HG02610 (cell line): Measurements from ENCODE around the gene CERK.
"Not testable (repeated sequence)": the region's sequence is repeated elsewhere in the genome, so short reads cannot be mapped to it uniquely, and the experiment has no call there.

ENCODE experiments used
- ATAC-seq: cut with Tn5 transposase; IDR thresholded peaks from one replicate; pipeline ENCODE4 v1.9.1; 2021; ENCODE audit warnings: mild to moderate bottlenecking, moderate library complexity; ENCODE audit not compliant: unreplicated experiment

Gene CERK

GRCh38 chr22:46652081-46652846 lies 85.8 kb downstream of the CERK start:
- ATAC-seq = no peak

GRCh38 chr22:46651316-46651715 lies 86.7 kb downstream of the CERK start:
- no peak for ATAC-seq

- ATAC-seq = no peak
Measured at GRCh38 chr22:46650078-46650810, 87.8 kb downstream of the CERK start.

- no peak for ATAC-seq
Measured at GRCh38 chr22:46649141-46650077, 88.6 kb downstream of the CERK start.

- not testable (repeated sequence) for ATAC-seq
Measured at GRCh38 chr22:46648225-46648820, 89.7 kb downstream of the CERK start.

- ATAC-seq = no peak
Measured at GRCh38 chr22:46646531-46647215, 91.4 kb downstream of the CERK start.

- not testable (repeated sequence) for ATAC-seq
Measured at GRCh38 chr22:46642840-46643480, 95.1 kb downstream of the CERK start.

- no peak for ATAC-seq
Measured at GRCh38 chr22:46641811-46642266, 96.2 kb downstream of the CERK start.

- no peak for ATAC-seq
Measured at GRCh38 chr22:46640293-46641055, 97.6 kb downstream of the CERK start.

GRCh38 chr22:46639843-46640242 lies 98.2 kb downstream of the CERK start:
- ATAC-seq = no peak

- no peak for ATAC-seq
Measured at GRCh38 chr22:46638601-46639431, 99.2 kb downstream of the CERK start.

GRCh38 chr22:46637711-46638600 lies 100.1 kb downstream of the CERK start:
- ATAC-seq = no peak

- ATAC-seq = no peak
Measured at GRCh38 chr22:46636221-46637002, 101.6 kb downstream of the CERK start.

GRCh38 chr22:46635756-46636155 lies 102.3 kb downstream of the CERK start:
- ATAC-seq = no peak

- ATAC-seq = not testable (repeated sequence)
Measured at GRCh38 chr22:46634973-46635685, 102.9 kb downstream of the CERK start.
